NCI-H2196 treated with DMSO at 0.1 percent for 48 hours (cell line): Measurements from ENCODE around the gene ELF3.
"Not testable (repeated sequence)": the region's sequence is repeated elsewhere in the genome, so short reads cannot be mapped to it uniquely, and the experiment has no call there.

Source experiments
- DNase-seq: peaks from one replicate; lab custom pipeline; 2025; ENCODE audit not compliant: unreplicated experiment; lab: John Stamatoyannopoulos, UW

ELF3 gene

DNA sequence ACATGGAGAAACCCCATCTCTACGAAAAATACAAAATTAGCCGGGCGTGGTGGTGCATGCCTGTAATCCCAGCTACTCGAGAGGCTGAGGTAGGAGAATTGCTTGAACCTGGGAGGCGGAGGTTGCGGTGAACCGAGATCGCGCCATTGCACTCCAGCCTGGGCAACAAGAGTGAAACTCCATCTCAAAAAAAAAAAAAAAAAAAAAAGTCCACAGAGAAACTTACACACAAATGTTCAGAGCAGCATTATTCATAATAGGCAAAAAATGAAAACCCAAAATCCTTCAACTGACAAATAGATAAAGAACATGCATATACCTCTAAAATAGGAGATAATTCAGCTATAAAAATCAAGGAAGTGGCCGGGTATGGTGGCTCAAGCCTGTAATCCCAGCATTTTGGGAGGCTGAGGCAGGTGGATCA is 54.5 kb downstream of the ELF3 start:
- not testable (repeated sequence) for DNase-seq
